Measurements from ENCODE around the gene UBR4. TPM values are rescaled to one million over a fixed set of nuclear protein-coding genes. Genes with fewer than 3 reads are reported as not detected.

UBR4 gene
- total RNA-seq, 1 experiment from 2014 or later = 126 TPM

- intact Hi-C loops (cut with micrococcal nuclease; ENCODE audit: unreplicated experiment) (no loop called here), in situ Hi-C loops (cut with HindIII; ENCODE audit: low pct_unique_long_range_greater_than_20kb, low sequenced_read_pairs) (no loop called here)
- ATAC-seq (no peak), DNase-seq (ENCODE audit: low read depth, low spot score) (no peak)
- H3K4me3 ChIP-seq (ENCODE audit: low read depth in 2 of 2, low read length in 2 of 2) = no peak overlapping the region
- TF ChIP-seq SIN3A (IDR thresholded peaks at IDR 0.05; ENCODE audit: borderline replicate concordance, insufficient read depth, low read depth, low read length) = no peak
- no peak for TF ChIP-seq TCF7L2 (IDR thresholded peaks at IDR 0.05; ENCODE audit: low read depth, low read length)
- CTCF ChIA-PET = no interaction called here
- no peaks in the 10 kb centered on the region for H3K4me1 ChIP-seq (ENCODE audit: control insufficient read depth, insufficient read depth, low read length)
- H3K27me3 ChIP-seq (ENCODE audit: control insufficient read depth, insufficient read depth, low read length) = no peaks in the 10 kb centered on the region
- H3K27ac ChIP-seq (ENCODE audit: low read length) = no peak overlapping the region
- BruUV-seq (replicated peaks) = no TSS peak
- H3K9me3 ChIP-seq (ENCODE audit: control insufficient read depth, insufficient read depth, low read depth, low read length) = no peaks in the 10 kb centered on the region
- POLR2A ChIA-PET = interaction anchor here (0.6 to 0.7 kb wide), 2 partner anchors 10 to 288 kb away, joined by 3 to 5 read pairs; no protein-coding TSS in a partner anchor
- H3K36me3 ChIP-seq (ENCODE audit: control insufficient read depth, insufficient read depth, low read length) = no peaks in the 10 kb centered on the region
Measured at GRCh38 chr1:19036041-19036812, 173.8 kb downstream of the UBR4 start.

- H3K36me3 ChIP-seq (ENCODE audit: control insufficient read depth, insufficient read depth, low read length) = no peaks in the 10 kb centered on the region
- no TSS peak for BruUV-seq (replicated peaks)
- no peak overlapping the region for H3K4me3 ChIP-seq (ENCODE audit: low read depth in 2 of 2, low read length in 2 of 2)
- POLR2A ChIA-PET = interaction anchor here (0.6 to 0.7 kb wide), 2 partner anchors 11 to 288 kb away, joined by 3 to 5 read pairs; no protein-coding TSS in a partner anchor
- DNase-seq (ENCODE audit: low read depth, low spot score) (no peak), ATAC-seq (peak; percentile 58; the same call in 1 of the 2 replicates)
- TF ChIP-seq REST (IDR thresholded peaks at IDR 0.05; ENCODE audit: insufficient read depth in 1 of 2, low read depth in 2 of 2, low read length in 1 of 2) (no peak), CTCF (IDR thresholded peaks at IDR 0.05) (no peak), TCF7L2 (IDR thresholded peaks at IDR 0.05; ENCODE audit: low read depth, low read length) (no peak)
- intact Hi-C loops (cut with micrococcal nuclease; ENCODE audit: unreplicated experiment) = no loop called here
- in situ Hi-C loops (cut with HindIII; ENCODE audit: low pct_unique_long_range_greater_than_20kb, low sequenced_read_pairs) = no loop called here
- H3K4me1 ChIP-seq (ENCODE audit: control insufficient read depth, insufficient read depth, low read length) = no peaks in the 10 kb centered on the region
- no peak overlapping the region for H3K27ac ChIP-seq (ENCODE audit: low read length)
- H3K9me3 ChIP-seq (ENCODE audit: control insufficient read depth, insufficient read depth, low read depth, low read length) = no peaks in the 10 kb centered on the region
- H3K27me3 ChIP-seq (ENCODE audit: control insufficient read depth, insufficient read depth, low read length) = no peaks in the 10 kb centered on the region
- CTCF ChIA-PET = no interaction called here
Measured at GRCh38 chr1:19035377-19036040, 174.6 kb downstream of the UBR4 start.

- ChIA-PET CTCF (no interaction called here), POLR2A (no interaction called here)
- no peaks in the 10 kb centered on the region for H3K36me3 ChIP-seq (ENCODE audit: control insufficient read depth, insufficient read depth, low read length)
- H3K27ac ChIP-seq (ENCODE audit: low read length) = no peak overlapping the region
- H3K9me3 ChIP-seq (ENCODE audit: control insufficient read depth, insufficient read depth, low read depth, low read length) = no peaks in the 10 kb centered on the region
- in situ Hi-C loops (cut with HindIII; ENCODE audit: low pct_unique_long_range_greater_than_20kb, low sequenced_read_pairs) = no loop called here
- no peak overlapping the region for H3K4me3 ChIP-seq (ENCODE audit: low read depth in 2 of 2, low read length in 2 of 2)
- no peaks in the 10 kb centered on the region for H3K4me1 ChIP-seq (ENCODE audit: control insufficient read depth, insufficient read depth, low read length)
- BruUV-seq (replicated peaks) = no TSS peak
- TF ChIP-seq SIN3A (IDR thresholded peaks at IDR 0.05; ENCODE audit: borderline replicate concordance, insufficient read depth, low read depth, low read length) (no peak), TCF7L2 (IDR thresholded peaks at IDR 0.05; ENCODE audit: low read depth, low read length) (no peak), POLR2AphosphoS5 (IDR thresholded peaks at IDR 0.05; ENCODE audit: low read depth, low read length) (no peak), CTCF (IDR thresholded peaks at IDR 0.05) (no peak), REST (IDR thresholded peaks at IDR 0.05; ENCODE audit: insufficient read depth in 1 of 2, low read depth in 2 of 2, low read length in 1 of 2) (no peak)
- intact Hi-C loops (cut with micrococcal nuclease; ENCODE audit: unreplicated experiment) = no loop called here
- H3K27me3 ChIP-seq (ENCODE audit: control insufficient read depth, insufficient read depth, low read length) = no peaks in the 10 kb centered on the region
- ATAC-seq = no peak
- no peak for DNase-seq (ENCODE audit: low read depth, low spot score)
Measured at GRCh38 chr1:19034721-19035120, 175.3 kb downstream of the UBR4 start.

Measured in Panc1 (cell line).